ENCODE data around the gene MAD2L2.

DNA sequence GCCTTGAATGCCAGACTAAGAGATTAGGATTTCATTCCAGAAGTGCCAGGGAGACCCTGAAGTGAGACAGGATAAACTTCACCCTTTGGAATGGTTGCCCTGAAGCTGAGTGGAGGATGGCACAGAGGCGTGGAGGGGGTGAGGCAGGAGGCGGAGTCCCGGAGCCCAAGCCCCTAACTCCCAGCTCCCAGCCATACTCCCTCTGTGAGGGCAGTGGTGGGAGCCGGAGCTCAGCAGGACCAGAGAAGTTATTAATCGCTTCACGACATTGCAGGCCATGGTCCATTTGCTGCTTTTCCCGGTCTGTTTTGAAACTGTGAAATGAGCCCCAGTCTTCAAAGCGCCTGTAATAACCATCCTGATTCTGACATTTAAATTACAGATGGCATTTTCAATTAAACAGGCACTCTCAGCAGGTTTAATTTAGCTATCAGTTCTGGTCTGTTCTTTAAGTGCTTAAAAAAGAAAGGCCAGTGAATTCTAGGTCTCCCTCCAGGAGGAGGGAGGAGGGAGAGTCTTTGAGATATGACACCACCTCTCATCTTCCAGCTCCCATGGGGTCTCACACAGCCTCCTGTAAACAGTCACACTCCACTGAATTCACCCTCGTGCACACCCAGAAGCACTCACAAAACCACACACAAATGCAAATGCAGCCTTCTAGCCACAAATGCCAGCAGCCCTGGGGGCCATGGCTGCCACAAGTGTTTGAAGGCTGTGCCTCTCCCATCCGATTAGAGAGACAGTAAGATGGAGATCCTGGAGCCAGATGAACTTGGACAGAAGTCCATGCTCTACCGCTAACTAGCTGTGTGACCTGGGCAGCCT lies 46.4 kb downstream of the MAD2L2 start:
- TF ChIP-seq CTCF (IDR thresholded peaks at IDR 0.05), result no peak
- no peak for TF ChIP-seq POLR2AphosphoS5 (IDR thresholded peaks at IDR 0.05; ENCODE audit: insufficient read depth in 1 of 2, low read depth in 1 of 2)

All from vagina (tissue), 2 donors.